Liver (tissue), 9 donors: ENCODE measurements around the gene ATP11A. TPM values are rescaled to one million over a fixed set of nuclear protein-coding genes. Genes with fewer than 3 reads are reported as not detected.

Experiments
- DNase-seq: peaks from one replicate; pipeline ENCODE4 v3.0.0-alpha.2; 2017; ENCODE audit warnings: low spot score
- H3K27ac ChIP-seq, 2 donors: one replicate each; pipeline ENCODE4 v1.7.0; 2013; ENCODE audit warnings: inconsistent platforms in 2 of 2, low read length in 2 of 2, control low read depth in 1 of 2, low read depth in 1 of 2, mild to moderate bottlenecking in 1 of 2
- H3K27me3 ChIP-seq, 4 donors: one replicate each; pipeline versions ENCODE4 v1.6.1 to v1.7.0; 2013; ENCODE audit warnings: low read length in 3 of 4, inconsistent platforms in 1 of 4, mild to moderate bottlenecking in 1 of 4, moderate library complexity in 1 of 4; ENCODE audit not compliant: control insufficient read depth in 4 of 4, insufficient read depth in 4 of 4
- H3K36me3 ChIP-seq, 4 donors: one replicate each; pipeline versions ENCODE4 v1.6.1 to v1.7.0; 2013; ENCODE audit warnings: low read length in 3 of 4, mild to moderate bottlenecking in 3 of 4, low read depth in 1 of 4, moderate library complexity in 1 of 4; ENCODE audit not compliant: control insufficient read depth in 4 of 4, insufficient read depth in 3 of 4
- H3K4me1 ChIP-seq, 4 donors: one replicate each; pipeline versions ENCODE4 v1.6.1 to v1.7.0; 2013; ENCODE audit warnings: low read length in 3 of 4, mild to moderate bottlenecking in 3 of 4, moderate library complexity in 1 of 4; ENCODE audit not compliant: control insufficient read depth in 4 of 4, insufficient read depth in 4 of 4
- H3K4me3 ChIP-seq, 3 donors: one replicate each; pipeline versions ENCODE4 v1.6.1 to v1.7.0; 2013; ENCODE audit warnings: low read length in 3 of 3, control low read depth in 1 of 3, low read depth in 1 of 3, mild to moderate bottlenecking in 1 of 3
- H3K9ac ChIP-seq, 2 donors: one replicate each; pipeline ENCODE4 v1.7.0; 2013; ENCODE audit warnings: low read length in 2 of 2, mild to moderate bottlenecking in 2 of 2, moderate library complexity in 2 of 2, control low read depth in 1 of 2, low read depth in 1 of 2
- H3K9me3 ChIP-seq, 4 donors: one replicate each; pipeline versions ENCODE4 v1.6.1 to v1.7.0; 2013; ENCODE audit warnings: low read length in 3 of 4; ENCODE audit not compliant: control insufficient read depth in 4 of 4
- EGR1 ChIP-seq, 2 donors: IDR thresholded peaks; 2 replicates each; pipeline ENCODE4 v1.6.1; 2016 to 2018; ENCODE audit warnings: antibody characterized with exemption in 2 of 2, low read depth in 2 of 2
- FOXA1 ChIP-seq: IDR thresholded peaks from 2 replicates; pipeline ENCODE4 v1.6.1; 2016; ENCODE audit warnings: antibody characterized with exemption
- HNF4A ChIP-seq, 2 donors: conservative IDR thresholded peaks; 2 replicates each; pipeline ENCODE4 v1.6.1; 2016; ENCODE audit warnings: antibody characterized with exemption in 2 of 2, mild to moderate bottlenecking in 2 of 2
- HNF4G ChIP-seq: IDR thresholded peaks from 2 replicates; pipeline ENCODE4 v1.6.1; 2016; ENCODE audit warnings: antibody characterized with exemption
- JUND ChIP-seq, 2 donors: IDR thresholded peaks; 2 replicates each; pipeline ENCODE4 v1.6.1; 2016; ENCODE audit warnings: antibody characterized with exemption in 2 of 2
- RAD21 ChIP-seq, 2 donors: IDR thresholded peaks; 2 replicates each; pipeline ENCODE4 v1.6.1; 2016; ENCODE audit warnings: antibody characterized with exemption in 2 of 2, mild to moderate bottlenecking in 2 of 2
- RXRA ChIP-seq, 2 donors: IDR thresholded peaks; 2 replicates each; pipeline ENCODE4 v1.6.1; 2017 to 2018; ENCODE audit warnings: antibody characterized with exemption in 2 of 2, mild to moderate bottlenecking in 1 of 2
- SP1 ChIP-seq: IDR thresholded peaks from 2 replicates; pipeline ENCODE4 v1.6.1; 2018; ENCODE audit warnings: antibody characterized with exemption, mild to moderate bottlenecking
- TAF1 ChIP-seq: conservative IDR thresholded peaks from 2 replicates; pipeline ENCODE4 v1.6.1; 2016; ENCODE audit warnings: antibody characterized with exemption, mild to moderate bottlenecking
- YY1 ChIP-seq: IDR thresholded peaks from 2 replicates; pipeline ENCODE4 v1.6.1; 2016; ENCODE audit warnings: antibody characterized with exemption, mild to moderate bottlenecking
- ZBTB33 ChIP-seq: IDR thresholded peaks from 2 replicates; pipeline ENCODE4 v1.6.1; 2016; ENCODE audit warnings: antibody characterized with exemption
- WGBS: extraction: QIAGEN DNeasy Blood & Tissue Kit; methylation state at CpG from one replicate; pipeline ENCODE4 v1.1.7; 2013; 5-methylcytosine and 5-hydroxymethylcytosine counted together
- polyA plus RNA-seq, 2 donors: library from polyadenylated mRNA; stranded (reverse) in 1 of 2; unstranded in 1 of 2; fragments of 200-250 nt in 1 of 2; fragments of >200 nt in 1 of 2; fragmentation: Nextera tagmentation in 1 of 2; extraction: Ambion mirVana in 1 of 2; gene quantifications; one replicate each; pipeline versions ENCODE4 v1.2.1 to v1.2.3, GENCODE V29; 2013 to 2015
- total RNA-seq, 2 donors: library from RNA; depleted of rRNA; stranded (reverse); fragments of >200 nt; gene quantifications; one replicate each; pipeline ENCODE4 v1.2.3, GENCODE V29; 2014
- TF ChIP-seq, protein P1 (sequence below): IDR thresholded peaks from 2 replicates; pipeline ENCODE4 v1.6.1; 2016; ENCODE audit warnings: antibody characterized with exemption
- TF ChIP-seq, protein P2 (sequence below): fragments of 150-350 bp; IDR thresholded peaks from 2 replicates; pipeline ENCODE4 v1.5.1; 2017; ENCODE audit warnings: improper control_type of control experiment, low read depth, low read length; ENCODE audit not compliant: missing input control
- TF ChIP-seq, protein P3 (sequence below): IDR thresholded peaks from 2 replicates; pipeline ENCODE4 v1.6.1; 2016; ENCODE audit warnings: antibody characterized with exemption, mild to moderate bottlenecking
- TF ChIP-seq, protein P4 (sequence below): IDR thresholded peaks from 2 replicates; pipeline ENCODE4 v1.6.1; 2016; ENCODE audit warnings: antibody characterized with exemption
- donor health status: healthy.
- donor health status: healthy.
- donor health status: healthy.
- donor health status: healthy.
- donor health status: healthy.

ATP11A gene
- total and polyA plus RNA-seq, 4 donors: 8.7 to 27.9 (median 13.8) TPM

- Histone ChIP-seq H3K4me1 (peaks cover 6 to 28% (median 15%) of the 10 kb centered on the region in 4 donors), H3K36me3 (no peaks in the 10 kb centered on the region), H3K4me3 (no peak overlapping the region), H3K9me3 (no peaks in the 10 kb centered on the region), H3K27me3 (no peaks in the 10 kb centered on the region), H3K27ac (peak overlapping the region; percentile 67 to 74), H3K9ac (no peak overlapping the region)
- 44% methylated on average over 19 of the region's 19 CpGs for WGBS
- TF ChIP-seq YY1 (peak; percentile 37), ZBTB33 (no peak), HNF4G (peak; percentile 58), FOXA1 (no peak), TAF1 (no peak), HNF4A (conservative IDR thresholded peaks at IDR 0.05) (peak; percentile 85 to 86), RXRA (IDR thresholded peaks at IDR 0.05) (peak; percentile 41 to 43), RAD21 (IDR thresholded peaks at IDR 0.05) (no peak), EGR1 (IDR thresholded peaks at IDR 0.05; ENCODE audit: low read depth in 2 of 2) (no peak), JUND (IDR thresholded peaks at IDR 0.05) (peak in 1 of 2 donors; percentile 38), SP1 (peak; percentile 78)
- TF ChIP-seq, protein P1, sequence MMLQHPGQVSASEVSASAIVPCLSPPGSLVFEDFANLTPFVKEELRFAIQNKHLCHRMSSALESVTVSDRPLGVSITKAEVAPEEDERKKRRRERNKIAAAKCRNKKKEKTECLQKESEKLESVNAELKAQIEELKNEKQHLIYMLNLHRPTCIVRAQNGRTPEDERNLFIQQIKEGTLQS: no peak
- TF ChIP-seq, protein P2, sequence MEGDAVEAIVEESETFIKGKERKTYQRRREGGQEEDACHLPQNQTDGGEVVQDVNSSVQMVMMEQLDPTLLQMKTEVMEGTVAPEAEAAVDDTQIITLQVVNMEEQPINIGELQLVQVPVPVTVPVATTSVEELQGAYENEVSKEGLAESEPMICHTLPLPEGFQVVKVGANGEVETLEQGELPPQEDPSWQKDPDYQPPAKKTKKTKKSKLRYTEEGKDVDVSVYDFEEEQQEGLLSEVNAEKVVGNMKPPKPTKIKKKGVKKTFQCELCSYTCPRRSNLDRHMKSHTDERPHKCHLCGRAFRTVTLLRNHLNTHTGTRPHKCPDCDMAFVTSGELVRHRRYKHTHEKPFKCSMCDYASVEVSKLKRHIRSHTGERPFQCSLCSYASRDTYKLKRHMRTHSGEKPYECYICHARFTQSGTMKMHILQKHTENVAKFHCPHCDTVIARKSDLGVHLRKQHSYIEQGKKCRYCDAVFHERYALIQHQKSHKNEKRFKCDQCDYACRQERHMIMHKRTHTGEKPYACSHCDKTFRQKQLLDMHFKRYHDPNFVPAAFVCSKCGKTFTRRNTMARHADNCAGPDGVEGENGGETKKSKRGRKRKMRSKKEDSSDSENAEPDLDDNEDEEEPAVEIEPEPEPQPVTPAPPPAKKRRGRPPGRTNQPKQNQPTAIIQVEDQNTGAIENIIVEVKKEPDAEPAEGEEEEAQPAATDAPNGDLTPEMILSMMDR: no peak
- TF ChIP-seq, protein P3, sequence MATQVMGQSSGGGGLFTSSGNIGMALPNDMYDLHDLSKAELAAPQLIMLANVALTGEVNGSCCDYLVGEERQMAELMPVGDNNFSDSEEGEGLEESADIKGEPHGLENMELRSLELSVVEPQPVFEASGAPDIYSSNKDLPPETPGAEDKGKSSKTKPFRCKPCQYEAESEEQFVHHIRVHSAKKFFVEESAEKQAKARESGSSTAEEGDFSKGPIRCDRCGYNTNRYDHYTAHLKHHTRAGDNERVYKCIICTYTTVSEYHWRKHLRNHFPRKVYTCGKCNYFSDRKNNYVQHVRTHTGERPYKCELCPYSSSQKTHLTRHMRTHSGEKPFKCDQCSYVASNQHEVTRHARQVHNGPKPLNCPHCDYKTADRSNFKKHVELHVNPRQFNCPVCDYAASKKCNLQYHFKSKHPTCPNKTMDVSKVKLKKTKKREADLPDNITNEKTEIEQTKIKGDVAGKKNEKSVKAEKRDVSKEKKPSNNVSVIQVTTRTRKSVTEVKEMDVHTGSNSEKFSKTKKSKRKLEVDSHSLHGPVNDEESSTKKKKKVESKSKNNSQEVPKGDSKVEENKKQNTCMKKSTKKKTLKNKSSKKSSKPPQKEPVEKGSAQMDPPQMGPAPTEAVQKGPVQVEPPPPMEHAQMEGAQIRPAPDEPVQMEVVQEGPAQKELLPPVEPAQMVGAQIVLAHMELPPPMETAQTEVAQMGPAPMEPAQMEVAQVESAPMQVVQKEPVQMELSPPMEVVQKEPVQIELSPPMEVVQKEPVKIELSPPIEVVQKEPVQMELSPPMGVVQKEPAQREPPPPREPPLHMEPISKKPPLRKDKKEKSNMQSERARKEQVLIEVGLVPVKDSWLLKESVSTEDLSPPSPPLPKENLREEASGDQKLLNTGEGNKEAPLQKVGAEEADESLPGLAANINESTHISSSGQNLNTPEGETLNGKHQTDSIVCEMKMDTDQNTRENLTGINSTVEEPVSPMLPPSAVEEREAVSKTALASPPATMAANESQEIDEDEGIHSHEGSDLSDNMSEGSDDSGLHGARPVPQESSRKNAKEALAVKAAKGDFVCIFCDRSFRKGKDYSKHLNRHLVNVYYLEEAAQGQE: no peak
- TF ChIP-seq, protein P4, sequence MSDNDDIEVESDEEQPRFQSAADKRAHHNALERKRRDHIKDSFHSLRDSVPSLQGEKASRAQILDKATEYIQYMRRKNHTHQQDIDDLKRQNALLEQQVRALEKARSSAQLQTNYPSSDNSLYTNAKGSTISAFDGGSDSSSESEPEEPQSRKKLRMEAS: peak; percentile 34
- no peak for DNase-seq
Measured at GRCh38 chr13:112697756-112698655, 8.2 kb downstream of the ATP11A start.
